H1 (cell line): ENCODE measurements around the gene RNF113B. TPM values are rescaled to one million over a fixed set of nuclear protein-coding genes. Genes with fewer than 3 reads are reported as not detected.

Source experiments
- ASH2L ChIP-seq: fragments of 200-600, 300-600 bp; sonication (generic); IDR thresholded peaks from one replicate; pipeline ENCODE4 v1.7.1; 2017; ENCODE audit warnings: low read length
- CBX5 ChIP-seq: fragments of 300-800, 300-1000 bp; sonication (generic); IDR thresholded peaks from 2 replicates; pipeline ENCODE4 v1.7.1; 2016; ENCODE audit warnings: antibody characterized with exemption, low read length, low read depth
- CBX8 ChIP-seq: fragments of 300-800, 300-1000 bp; sonication (generic); IDR thresholded peaks from 2 replicates; pipeline ENCODE4 v1.7.1; 2016; ENCODE audit warnings: low read depth, low read length, borderline replicate concordance
- SIN3A ChIP-seq, 2 experiments: IDR thresholded peaks in 1 of 2; conservative IDR thresholded peaks in 1 of 2; 2 replicates each; pipeline ENCODE4 v1.6.1; 2011 to 2012; ENCODE audit warnings: low read length in 2 of 2, improper control_type of control experiment in 1 of 2, low read depth in 1 of 2, mild to moderate bottlenecking in 1 of 2
- SP4 ChIP-seq: IDR thresholded peaks from 2 replicates; pipeline ENCODE4 v1.6.1; 2012; ENCODE audit warnings: low read length, inconsistent platforms
- TAF1 ChIP-seq: IDR thresholded peaks from 2 replicates; pipeline ENCODE4 v1.6.1; 2011; ENCODE audit warnings: mild to moderate bottlenecking, low read depth, low read length
- YY1 ChIP-seq: IDR thresholded peaks from 2 replicates; pipeline ENCODE4 v1.6.1; 2011; ENCODE audit warnings: low read depth, mild to moderate bottlenecking, low read length
- polyA plus RNA-seq, 7 experiments: library from polyadenylated mRNA; depleted of rRNA in 3 of 7; stranded (reverse) in 5 of 7; unstranded in 2 of 7; fragments of >200 nt in 5 of 7; fragments of 200-250 nt in 2 of 7; gene quantifications; 1 replicate in 5 of 7; 2 replicates in 1 of 7; 4 replicates in 1 of 7; pipeline versions ENCODE4 v1.2.1 to v1.2.3, GENCODE V29; 2011 to 2013; ENCODE audit warnings: missing spikeins in 2 of 7, mixed read lengths in 2 of 7
- total RNA-seq: library from RNA; stranded (reverse); fragmentation: NEBNext Ultra II Directional; extraction: Animal tissue kit (Norgen Biotek cat#: 25700); gene quantifications from 2 replicates; pipeline ENCODE4 v1.2.1, GENCODE V29; 2021
- TF ChIP-seq, protein P1 (sequence below): IDR thresholded peaks from 2 replicates; pipeline ENCODE4 v1.6.1; 2011; ENCODE audit warnings: low read depth, mild to moderate bottlenecking, low read length; ENCODE audit not compliant: insufficient read depth

RNF113B gene
- total and polyA plus RNA-seq, 2 of the 8 experiments (the other 6 are each of a cell fraction or from before 2014, with no cell fraction given), result not detected

GRCh38 chr13:98182153-98182552 lies 5.1 kb upstream of the RNF113B start (continued):
- TF ChIP-seq CBX5 (no peak), TAF1 (no peak), ASH2L (no peak), SP4 (no peak), SIN3A (conservative IDR thresholded peaks at IDR 0.05 in 1 of 2, IDR thresholded peaks at IDR 0.05 in 1 of 2; ENCODE audit: low read depth in 1 of 2, low read length in 2 of 2) (no peak), CBX8 (no peak), YY1 (no peak)
- TF ChIP-seq, protein P1, sequence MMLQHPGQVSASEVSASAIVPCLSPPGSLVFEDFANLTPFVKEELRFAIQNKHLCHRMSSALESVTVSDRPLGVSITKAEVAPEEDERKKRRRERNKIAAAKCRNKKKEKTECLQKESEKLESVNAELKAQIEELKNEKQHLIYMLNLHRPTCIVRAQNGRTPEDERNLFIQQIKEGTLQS, result no peak
- TF ChIP-seq, all 59 proteins: peak for 0
